Neutrophil (primary cell): ENCODE results near the gene F11R.

Experiments
- H3K27ac ChIP-seq: fragments of 200-600 bp; sonication (generic); 2 replicates; pipeline ENCODE4 v1.5.1; 2016; ENCODE audit warnings: mild to moderate bottlenecking, moderate library complexity
- H3K27me3 ChIP-seq: fragments of 200-600 bp; sonication (generic); 2 replicates; pipeline ENCODE4 v1.6.0; 2016; ENCODE audit warnings: mild to moderate bottlenecking
- H3K36me3 ChIP-seq: fragments of 200-600 bp; sonication (generic); 2 replicates; pipeline ENCODE4 v1.5.1; 2017
- H3K4me1 ChIP-seq, 2 experiments: fragments of 200-600 bp in 1 of 2; sonication (generic) in 1 of 2; 1 replicate in 1 of 2; 2 replicates in 1 of 2; pipeline versions ENCODE4 v1.5.1 to v1.6.1; 2013 to 2016; ENCODE audit warnings: low read depth in 1 of 2, low read length in 1 of 2, mild to moderate bottlenecking in 1 of 2, moderate library complexity in 1 of 2; ENCODE audit not compliant: control insufficient read depth in 1 of 2, insufficient read depth in 1 of 2
- H3K4me3 ChIP-seq, 2 experiments: fragments of 200-600 bp in 1 of 2; sonication (generic) in 1 of 2; 1 replicate in 1 of 2; 2 replicates in 1 of 2; pipeline ENCODE4 v1.5.1; 2013 to 2016; ENCODE audit warnings: low read depth in 1 of 2, low read length in 1 of 2, mild to moderate bottlenecking in 1 of 2, moderate library complexity in 1 of 2
- H3K9me3 ChIP-seq: fragments of 200-600 bp; sonication (generic); 2 replicates; pipeline ENCODE4 v1.5.1; 2016
- CTCF ChIP-seq: fragments of 200-600 bp; sonication (generic); IDR thresholded peaks from 2 replicates; pipeline ENCODE4 v1.5.1; 2016; ENCODE audit warnings: antibody characterized with exemption

Gene F11R

DNA sequence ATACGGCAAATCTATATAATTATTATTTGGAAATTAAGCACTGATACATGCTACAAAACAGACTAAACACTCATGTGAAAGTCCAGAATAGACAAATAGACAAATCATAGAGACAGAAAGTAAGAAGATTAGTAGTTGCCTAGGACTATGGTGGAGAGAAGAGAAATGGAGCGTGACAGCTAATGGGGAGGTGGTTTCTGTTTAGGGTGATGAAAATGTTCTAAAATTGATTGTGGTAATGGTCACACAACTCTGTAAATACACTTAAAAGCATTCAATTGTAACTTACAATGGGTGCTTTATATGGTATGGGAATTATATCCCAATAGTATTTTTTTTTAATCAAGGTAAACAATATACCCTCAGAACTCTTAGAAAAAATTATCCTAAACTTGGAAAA is 45.9 kb downstream of the F11R start:
- Histone ChIP-seq H3K4me1 (no peaks in the 10 kb centered on the region), H3K27ac (no peak overlapping the region), H3K27me3 (peaks cover 2% of the 10 kb centered on the region), H3K9me3 (no peaks in the 10 kb centered on the region), H3K36me3 (no peaks in the 10 kb centered on the region), H3K4me3 (no peak overlapping the region)
- no peak for TF ChIP-seq CTCF

GRCh38 chr1:160973491-160973890 is 47.5 kb downstream of the F11R start:
- Histone ChIP-seq H3K27ac (no peak overlapping the region), H3K36me3 (no peaks in the 10 kb centered on the region)
- no peak for TF ChIP-seq CTCF

GRCh38 chr1:160972939-160973338 is 48.0 kb downstream of the F11R start:
- Histone ChIP-seq H3K27ac (no peak overlapping the region), H3K9me3 (no peaks in the 10 kb centered on the region), H3K36me3 (no peaks in the 10 kb centered on the region), H3K4me1 (no peaks in the 10 kb centered on the region), H3K4me3 (no peak overlapping the region), H3K27me3 (no peaks in the 10 kb centered on the region)
- no peak for TF ChIP-seq CTCF

More at GRCh38 chr1:160973491-160973890, 47.5 kb downstream of the F11R start:
- no peak overlapping the region for H3K4me3 ChIP-seq
- no peaks in the 10 kb centered on the region for H3K9me3 ChIP-seq
- H3K4me1 ChIP-seq, result no peaks in the 10 kb centered on the region
- no peaks in the 10 kb centered on the region for H3K27me3 ChIP-seq

GRCh38 chr1:160971618-160972056 is 49.3 kb downstream of the F11R start:
- H3K4me1 ChIP-seq, result no peaks in the 10 kb centered on the region
- H3K27ac ChIP-seq, result no peak overlapping the region
- H3K36me3 ChIP-seq, result no peaks in the 10 kb centered on the region
- H3K9me3 ChIP-seq, result no peaks in the 10 kb centered on the region
- TF ChIP-seq CTCF, result no peak
- no peak overlapping the region for H3K4me3 ChIP-seq
- H3K27me3 ChIP-seq, result no peaks in the 10 kb centered on the region

GRCh38 chr1:160963521-160963920 is 57.4 kb downstream of the F11R start:
- no peaks in the 10 kb centered on the region for H3K27me3 ChIP-seq

More at GRCh38 chr1:160963521-160963920, 57.4 kb downstream of the F11R start:
- H3K27ac ChIP-seq, result no peak overlapping the region
- H3K4me3 ChIP-seq, result no peak overlapping the region
- H3K36me3 ChIP-seq, result no peaks in the 10 kb centered on the region
- no peaks in the 10 kb centered on the region for H3K9me3 ChIP-seq
- no peaks in the 10 kb centered on the region for H3K4me1 ChIP-seq
- TF ChIP-seq CTCF, result no peak
